HEK293T (cell line): ENCODE data around the gene HSPA12A.

Experiments used
- BHLHE40 ChIP-seq: fragments of 450-650 bp; IDR thresholded peaks from 2 replicates; pipeline ENCODE4 v1.6.1; 2016; ENCODE audit warnings: mild to moderate bottlenecking, moderate library complexity, borderline replicate concordance
- FOXA1 ChIP-seq: fragments of 450-650 bp; IDR thresholded peaks from 2 replicates; pipeline ENCODE4 v1.6.1; 2016; ENCODE audit warnings: mild to moderate bottlenecking
- FOXM1 ChIP-seq: fragments of 450-650 bp; IDR thresholded peaks from 2 replicates; pipeline ENCODE4 v1.6.1; 2017; ENCODE audit warnings: mild to moderate bottlenecking, borderline replicate concordance
- NFRKB ChIP-seq: fragments of 450-650 bp; IDR thresholded peaks from 2 replicates; pipeline ENCODE4 v1.6.1; 2016; ENCODE audit warnings: mild to moderate bottlenecking, moderate library complexity
- PKNOX1 ChIP-seq: fragments of 450-650 bp; IDR thresholded peaks from 2 replicates; pipeline ENCODE4 v1.6.1; 2016
- SP1 ChIP-seq: fragments of 450-650 bp; IDR thresholded peaks from 2 replicates; pipeline ENCODE4 v1.6.1; 2017
- SUZ12 ChIP-seq: fragments of 450-650 bp; IDR thresholded peaks from 2 replicates; pipeline ENCODE4 v1.6.1; 2016; ENCODE audit warnings: mild to moderate bottlenecking

- TF ChIP-seq SP1 (no peak), NFRKB (no peak), SUZ12 (no peak), PKNOX1 (no peak), BHLHE40 (no peak), FOXA1 (no peak), FOXM1 (no peak)
Measured at GRCh38 chr10:116787053-116787659, 44.8 kb upstream of the HSPA12A start.
